HUES64 (cell line): ENCODE results near the gene MPV17L2.

Source experiments
- H3K27ac ChIP-seq: 2 replicates; pipeline ENCODE4 v1.7.0; 2013; ENCODE audit warnings: low read depth, low read length, inconsistent platforms
- H3K27me3 ChIP-seq: 2 replicates; pipeline ENCODE4 v1.6.1; 2013; ENCODE audit warnings: mild to moderate bottlenecking, low read length; ENCODE audit not compliant: insufficient read depth
- H3K36me3 ChIP-seq: 2 replicates; pipeline ENCODE4 v1.6.1; 2013; ENCODE audit warnings: mild to moderate bottlenecking, low read length; ENCODE audit not compliant: insufficient read depth
- H3K4me1 ChIP-seq: 2 replicates; pipeline ENCODE4 v1.6.1; 2013; ENCODE audit warnings: mild to moderate bottlenecking, low read length, moderate library complexity; ENCODE audit not compliant: insufficient read depth
- H3K4me3 ChIP-seq: 2 replicates; pipeline ENCODE4 v1.5.1; 2013; ENCODE audit warnings: mild to moderate bottlenecking, low read length, moderate library complexity
- H3K9ac ChIP-seq: 2 replicates; pipeline ENCODE4 v1.6.1; 2013; ENCODE audit warnings: mild to moderate bottlenecking, low read depth, low read length
- H3K9me3 ChIP-seq: 2 replicates; pipeline ENCODE4 v1.6.1; 2013; ENCODE audit warnings: low read depth, low read length; ENCODE audit not compliant: insufficient read depth
- WGBS: fragments of 150-250, 120-280 bp; methylation state at CpG from one replicate; pipeline ENCODE4 v1.1.7; 2013; ENCODE audit warnings: missing lambda C conversion rate; 5-methylcytosine and 5-hydroxymethylcytosine counted together

The MPV17L2 gene

DNA sequence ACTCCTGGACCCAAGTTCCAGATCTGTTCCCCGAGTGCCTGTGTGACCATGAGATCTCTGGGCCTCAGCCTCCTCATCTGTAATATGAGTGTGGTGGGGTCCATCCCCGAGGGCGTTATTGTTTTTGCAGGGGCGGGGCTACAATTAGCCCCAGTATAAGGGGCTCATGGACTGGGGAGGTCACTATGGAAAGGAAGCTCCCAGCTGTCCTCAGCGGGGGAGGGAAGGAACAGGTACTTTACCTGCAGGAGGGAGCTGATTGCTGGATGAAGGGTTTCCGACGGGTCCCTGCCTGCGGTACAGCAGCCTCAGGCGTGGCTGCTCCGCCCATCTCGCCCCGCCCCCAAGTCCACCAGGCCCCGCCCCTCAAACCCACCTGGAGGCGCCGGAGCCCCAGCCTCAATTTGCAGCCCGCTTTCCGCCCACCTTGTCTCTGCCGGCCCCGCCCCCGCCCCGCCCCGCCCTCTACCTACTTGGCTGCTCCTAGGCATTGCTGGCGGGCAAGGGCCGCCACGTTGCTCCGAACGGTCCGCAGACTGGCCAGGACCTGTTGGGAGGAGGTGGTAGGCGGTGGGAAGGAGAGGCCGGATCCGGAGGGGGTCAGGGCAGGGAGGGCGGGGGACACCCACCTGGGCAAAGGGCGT is 27.7 kb downstream of the MPV17L2 start:
- H3K9ac ChIP-seq = no peak overlapping the region
- H3K36me3 ChIP-seq = no peaks in the 10 kb centered on the region
- H3K4me1 ChIP-seq = no peaks in the 10 kb centered on the region; the same call in 1 of the 2 replicates
- 10% methylated on average over 33 of the region's 33 CpGs for WGBS
- no peak overlapping the region for H3K27ac ChIP-seq
- no peaks in the 10 kb centered on the region for H3K9me3 ChIP-seq
- peak overlapping the region; percentile 43 for H3K4me3 ChIP-seq
- peaks cover 11% of the 10 kb centered on the region for H3K27me3 ChIP-seq

DNA sequence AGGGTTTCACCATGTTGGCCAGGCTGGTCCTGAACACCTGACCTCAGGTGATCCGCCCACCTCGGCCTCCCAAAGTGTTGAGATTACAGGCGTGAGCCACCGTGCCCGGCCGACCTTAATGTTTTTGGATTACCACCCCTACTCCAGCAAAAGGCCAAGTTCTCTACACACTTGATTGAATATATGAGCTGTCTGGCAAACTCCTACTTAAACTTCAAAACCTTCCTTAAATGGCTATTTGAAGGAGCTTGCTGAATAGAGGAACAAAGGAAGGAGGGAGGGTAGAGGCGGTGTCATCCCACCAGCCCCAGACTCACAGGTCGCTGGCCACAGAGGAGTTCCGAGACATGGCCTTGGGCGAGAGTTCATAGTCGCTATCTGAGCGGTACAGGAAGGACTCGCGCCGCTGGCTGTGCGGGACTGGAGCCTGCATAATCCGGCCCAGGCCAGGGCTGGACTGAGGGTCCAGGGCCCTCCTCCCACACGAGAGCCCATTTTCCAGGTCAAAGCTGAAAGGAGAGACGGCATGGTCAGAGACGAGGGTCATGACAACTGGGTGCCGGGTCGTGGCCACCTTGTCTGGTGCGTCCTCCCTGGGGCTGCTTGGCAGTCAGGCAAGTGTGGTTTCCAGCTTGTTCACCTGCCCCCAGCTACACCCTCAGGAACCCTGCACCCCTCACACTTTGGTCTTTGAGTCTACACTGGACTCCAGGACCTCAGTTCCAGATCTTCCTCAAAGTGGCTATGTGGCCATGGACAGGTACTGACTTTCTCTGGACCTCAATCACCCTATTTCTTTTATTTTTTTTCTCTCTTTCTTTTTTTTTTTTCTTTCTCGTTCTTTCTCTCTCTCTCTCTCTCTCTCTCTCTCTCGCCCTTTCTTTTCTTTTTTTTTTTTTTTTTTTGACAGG is 29.1 kb downstream of the MPV17L2 start:
- Histone ChIP-seq H3K9me3 (no peaks in the 10 kb centered on the region), H3K4me1 (no peaks in the 10 kb centered on the region; the same call in 1 of the 2 replicates), H3K36me3 (no peaks in the 10 kb centered on the region), H3K4me3 (no peak overlapping the region), H3K27me3 (peaks cover 25% of the 10 kb centered on the region), H3K9ac (no peak overlapping the region), H3K27ac (no peak overlapping the region)
- 90% methylated on average over 25 of the region's 25 CpGs for WGBS

DNA sequence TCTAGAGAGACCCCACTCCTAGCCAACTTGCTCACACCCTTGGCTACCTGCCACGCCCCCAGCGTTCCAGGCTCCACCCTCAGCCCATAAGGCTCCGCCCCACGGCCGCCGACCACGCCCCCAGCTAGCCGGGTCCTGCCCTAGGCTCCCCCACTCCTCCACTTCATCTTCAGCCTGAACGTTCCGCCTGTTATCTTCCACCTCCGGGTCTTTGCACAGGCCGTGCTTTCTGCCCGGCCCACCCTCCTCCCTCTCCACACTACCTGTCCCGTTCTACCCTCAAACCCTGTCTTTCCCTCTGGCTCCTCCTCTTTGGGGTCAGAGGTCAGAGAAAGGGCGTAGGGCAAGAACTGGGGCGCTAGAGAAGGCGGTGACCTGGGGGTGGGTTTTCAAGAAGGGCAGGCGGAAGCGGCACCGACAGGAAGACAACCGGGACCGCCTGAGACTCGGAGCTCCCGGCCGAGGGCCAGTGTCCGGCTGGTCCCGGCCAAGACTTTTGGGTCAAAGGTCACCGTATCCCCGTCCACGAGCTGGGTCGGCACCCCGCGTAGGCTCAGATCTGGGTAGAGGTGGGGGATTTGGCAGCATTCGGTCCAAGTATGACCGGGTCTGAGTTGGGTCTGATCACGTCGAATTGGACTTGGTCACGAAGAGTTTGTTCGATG is 31.0 kb downstream of the MPV17L2 start:
- Histone ChIP-seq H3K27me3 (peaks cover 28% of the 10 kb centered on the region), H3K9ac (peak overlapping the region; percentile 78), H3K36me3 (no peaks in the 10 kb centered on the region), H3K9me3 (no peaks in the 10 kb centered on the region), H3K27ac (peak overlapping the region; percentile 87), H3K4me1 (no peaks in the 10 kb centered on the region; the same call in 1 of the 2 replicates), H3K4me3 (peak overlapping the region; percentile 73)
- WGBS = 3% methylated on average over 39 of the region's 39 CpGs

DNA sequence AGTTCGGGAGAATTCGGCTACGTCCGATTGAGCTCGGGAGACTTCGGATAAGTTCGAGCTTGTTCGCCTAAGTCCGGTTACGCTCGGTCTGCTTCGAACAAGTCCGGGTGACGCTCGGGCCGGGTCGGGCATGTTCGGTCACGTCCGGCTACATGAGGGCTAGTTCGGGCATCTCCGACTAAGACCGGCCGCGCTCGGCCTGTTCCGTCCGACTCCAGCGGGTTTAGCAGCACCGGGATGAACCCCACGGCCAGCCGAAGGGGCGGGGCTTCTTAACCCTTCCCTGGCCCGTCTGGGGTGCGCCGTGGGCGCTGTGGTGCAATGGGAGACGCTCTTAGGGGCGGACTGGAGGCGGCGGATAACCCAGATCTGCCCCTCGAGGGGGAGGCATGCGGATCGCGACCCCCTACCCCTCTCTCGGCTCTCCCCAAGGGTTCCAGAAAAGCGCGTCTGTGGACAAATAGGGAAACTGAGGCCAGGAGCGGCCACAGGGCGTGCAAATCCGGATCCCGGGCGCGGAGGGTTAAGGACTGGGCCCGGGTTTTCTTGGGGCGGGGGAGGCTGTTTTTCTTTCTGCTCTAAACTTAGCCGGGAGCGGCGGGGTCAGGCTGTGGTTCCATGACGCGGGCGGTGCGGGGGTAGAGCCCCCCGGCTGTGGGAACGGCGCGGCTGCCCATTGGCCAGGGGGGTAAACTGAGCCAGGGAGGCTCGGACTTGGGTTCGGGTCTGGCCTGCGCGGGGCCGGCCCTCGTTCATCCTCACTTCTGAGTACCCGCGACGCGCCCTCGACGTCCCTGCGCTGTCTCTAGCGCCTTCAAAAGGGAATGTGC is 31.7 kb downstream of the MPV17L2 start:
- Histone ChIP-seq H3K36me3 (no peaks in the 10 kb centered on the region), H3K27me3 (peaks cover 28% of the 10 kb centered on the region), H3K4me3 (peak overlapping the region; percentile 73), H3K4me1 (no peaks in the 10 kb centered on the region; the same call in 1 of the 2 replicates), H3K9me3 (no peaks in the 10 kb centered on the region), H3K9ac (peak overlapping the region; percentile 78), H3K27ac (peak overlapping the region; percentile 87; the same call in 1 of the 2 replicates)
- WGBS = 4% methylated on average over 81 of the region's 81 CpGs

DNA sequence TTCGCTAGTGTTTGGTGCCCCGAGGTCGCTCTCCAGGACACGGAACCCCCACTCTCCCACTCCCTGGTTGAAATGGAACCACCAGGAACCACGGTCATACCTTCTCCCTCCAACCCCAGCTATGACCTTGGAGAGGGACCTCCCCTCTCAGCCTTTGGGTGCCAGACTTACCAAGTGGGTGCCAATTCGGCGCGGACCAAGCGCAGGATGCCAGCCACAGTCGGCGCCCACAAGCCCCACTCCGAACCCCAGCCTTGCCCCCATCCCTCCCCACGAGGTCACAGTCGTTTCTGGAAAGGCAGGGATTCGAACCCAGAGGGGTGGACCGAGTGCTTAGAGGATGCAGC is 32.3 kb downstream of the MPV17L2 start:
- Histone ChIP-seq H3K36me3 (no peaks in the 10 kb centered on the region), H3K4me1 (no peaks in the 10 kb centered on the region), H3K9me3 (no peaks in the 10 kb centered on the region), H3K27me3 (peaks cover 28% of the 10 kb centered on the region), H3K9ac (no peak overlapping the region), H3K4me3 (peak overlapping the region; percentile 42), H3K27ac (no peak overlapping the region)
- WGBS = 26% methylated on average over 16 of the region's 16 CpGs

DNA sequence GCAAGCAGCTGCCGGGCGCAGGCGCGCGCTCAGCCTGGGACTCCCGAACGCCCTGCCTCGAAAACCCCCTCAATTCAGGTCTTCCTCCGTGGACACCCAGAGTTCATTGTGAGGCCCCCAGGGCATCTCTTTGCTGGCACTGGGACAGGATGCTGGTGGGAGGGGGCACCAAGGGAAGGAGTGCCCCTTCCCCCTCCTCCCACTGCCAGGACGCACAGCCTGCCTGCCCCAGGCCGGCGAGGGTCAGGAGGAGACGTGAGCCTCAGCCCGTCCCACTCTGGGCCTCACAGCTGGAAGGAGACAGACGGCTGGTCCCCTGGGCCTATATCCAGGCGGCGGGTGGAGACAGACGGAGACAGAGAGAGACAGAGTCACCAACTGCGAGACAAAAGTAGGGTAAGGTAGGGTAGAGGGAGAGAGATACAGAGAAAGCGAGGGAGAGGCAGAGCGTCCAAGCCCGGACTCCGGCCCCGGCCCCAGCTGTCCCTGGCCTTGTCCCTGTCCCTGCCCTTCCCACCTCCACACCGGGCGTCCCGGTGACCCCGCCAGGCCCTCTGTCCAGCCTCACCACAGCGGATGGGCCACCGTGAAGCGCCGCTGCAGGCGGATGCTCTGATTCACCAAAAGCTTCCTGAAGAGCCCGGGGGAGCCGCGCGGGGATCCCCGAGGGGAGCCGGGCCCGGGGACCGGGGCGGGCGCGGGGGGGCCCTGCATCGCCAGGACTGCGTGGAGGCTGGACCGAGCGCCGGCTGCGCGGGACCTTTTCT is 32.9 kb downstream of the MPV17L2 start, which contains the start of gene PDE4C:
PDE4C (minus strand) TSS at position 737 of the 767 bp plus-strand sequence; CDS start at position 714, 23 bp downstream.
- Histone ChIP-seq H3K9ac (no peak within 1 kb of the TSS), H3K27me3 (peaks cover 28% of the 10 kb centered on the region), H3K36me3 (no peaks in the 10 kb centered on the region), H3K27ac (no peak within 1 kb of the TSS), H3K4me3 (peak within 1 kb of the TSS; percentile 42; the same call in 1 of the 2 replicates), H3K9me3 (no peaks in the 10 kb centered on the region), H3K4me1 (peaks cover 2% of the 10 kb centered on the region)
- 10% methylated on average over 51 of the region's 51 CpGs for WGBS

DNA sequence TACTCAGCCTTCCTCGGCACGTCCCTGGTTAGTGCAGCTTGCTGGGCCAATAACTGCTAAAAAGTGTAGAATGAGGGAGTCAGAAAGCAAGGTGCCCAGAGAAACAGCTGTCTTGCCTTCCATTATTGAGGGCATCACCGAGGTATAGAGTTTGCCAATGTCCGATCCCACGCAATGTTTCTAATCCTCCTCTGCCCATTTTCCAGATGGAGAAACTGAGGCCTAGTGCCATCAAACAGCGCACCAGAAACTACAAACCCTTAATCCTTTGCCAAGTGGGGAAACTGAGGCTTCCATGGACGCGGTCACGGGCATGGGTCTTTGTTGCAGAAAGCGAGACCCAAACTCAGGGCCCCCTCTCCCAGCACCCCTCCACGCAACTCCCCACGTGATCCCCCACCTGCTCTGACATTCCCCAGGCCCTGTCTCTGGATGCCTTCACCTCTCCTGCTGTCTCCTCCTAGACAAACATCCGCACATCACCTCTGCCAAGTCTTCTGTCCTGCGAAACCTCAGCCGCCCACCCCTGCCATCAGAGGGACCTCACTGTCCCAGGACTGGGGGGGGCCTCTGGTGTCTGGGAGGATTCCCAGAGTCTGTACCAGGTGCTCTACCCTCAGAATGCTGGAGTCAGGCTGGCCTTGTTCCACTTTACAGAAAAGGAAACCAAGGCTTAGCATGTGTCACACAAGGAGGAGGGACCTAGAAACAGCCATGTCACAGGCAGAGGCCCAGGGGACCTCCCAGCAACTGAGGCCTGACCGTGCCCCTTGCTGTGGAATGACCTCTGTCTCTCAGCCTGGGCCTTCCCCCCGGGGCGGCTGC is 34.1 kb downstream of the MPV17L2 start:
- Histone ChIP-seq H3K27me3 (peaks cover 28% of the 10 kb centered on the region), H3K9me3 (no peaks in the 10 kb centered on the region), H3K36me3 (no peaks in the 10 kb centered on the region), H3K9ac (no peak overlapping the region), H3K4me1 (peaks cover 13% of the 10 kb centered on the region), H3K27ac (no peak overlapping the region), H3K4me3 (no peak overlapping the region)
- WGBS = 91% methylated on average over 18 of the region's 18 CpGs

DNA sequence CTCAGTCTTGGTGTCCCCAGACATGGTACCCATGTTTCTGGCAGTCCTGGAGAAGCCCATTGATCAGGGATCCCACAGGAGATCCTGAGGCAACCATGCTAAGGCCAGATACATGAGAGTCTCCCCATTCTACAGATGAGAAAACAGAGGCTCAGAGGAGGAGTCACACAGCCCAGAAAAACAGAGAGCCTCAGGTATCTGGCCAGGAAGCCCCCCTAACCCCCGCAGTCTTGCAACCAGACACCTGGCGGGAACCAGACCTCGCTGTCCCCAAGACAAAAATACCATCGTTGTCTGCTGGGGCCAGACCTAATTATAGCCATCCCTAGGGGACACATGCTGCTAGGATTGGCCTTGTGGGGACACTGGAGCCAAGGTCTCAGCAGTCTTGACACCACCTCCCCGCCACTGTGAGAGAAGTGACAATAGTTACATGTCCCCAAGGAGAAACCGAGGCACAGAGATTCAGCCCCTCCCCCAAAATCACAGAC is 34.8 kb downstream of the MPV17L2 start:
- no peaks in the 10 kb centered on the region for H3K9me3 ChIP-seq
- WGBS = 90% methylated on average over 6 of the region's 6 CpGs
- no peak overlapping the region for H3K9ac ChIP-seq
- H3K27ac ChIP-seq = no peak overlapping the region
- H3K4me1 ChIP-seq = peaks cover 17% of the 10 kb centered on the region
- no peaks in the 10 kb centered on the region for H3K36me3 ChIP-seq
- no peak overlapping the region for H3K4me3 ChIP-seq
- H3K27me3 ChIP-seq = peaks cover 28% of the 10 kb centered on the region

DNA sequence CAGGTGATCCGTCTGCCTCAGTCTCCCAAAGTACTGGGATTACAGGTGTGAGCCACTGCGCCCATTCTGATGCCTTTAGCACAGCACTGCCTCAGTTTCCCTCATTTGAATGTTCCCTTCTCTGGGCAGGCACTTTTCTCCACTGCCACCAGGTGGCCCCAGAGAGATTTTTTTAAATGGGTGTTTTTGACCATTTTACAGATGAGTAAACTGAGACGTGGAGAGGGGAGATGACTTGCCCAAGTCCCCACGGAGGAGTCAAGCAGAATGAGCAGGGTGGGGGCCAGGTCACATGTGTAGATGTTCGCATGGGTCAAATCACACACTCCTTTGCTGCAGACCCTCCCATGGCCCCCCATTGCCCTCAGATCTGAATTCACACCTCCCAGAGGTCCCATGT is 36.5 kb downstream of the MPV17L2 start:
- no peak overlapping the region for H3K9ac ChIP-seq
- H3K27me3 ChIP-seq = peaks cover 28% of the 10 kb centered on the region
- H3K36me3 ChIP-seq = no peaks in the 10 kb centered on the region
- no peak overlapping the region for H3K27ac ChIP-seq
- H3K4me3 ChIP-seq = no peak overlapping the region
- peaks cover 17% of the 10 kb centered on the region for H3K4me1 ChIP-seq
- 82% methylated on average over 5 of the region's 5 CpGs for WGBS
- H3K9me3 ChIP-seq = no peaks in the 10 kb centered on the region
